GM06990 (cell line): ENCODE measurements around the gene ARHGAP22.

ENCODE experiments used
- DNase-seq: peaks from one replicate; pipeline ENCODE4 v3.0.0-alpha.2; 2011; ENCODE audit not compliant: insufficient read length; ENCODE audit errors: extremely low read depth
- H3K27me3 ChIP-seq: replicated peaks from 2 replicates; pipeline ENCODE4 v1.6.0; 2011; ENCODE audit warnings: low read length; ENCODE audit not compliant: control insufficient read depth, insufficient read depth
- H3K36me3 ChIP-seq: 2 replicates; pipeline ENCODE4 v1.5.1; 2011; ENCODE audit warnings: low read length; ENCODE audit not compliant: control insufficient read depth, insufficient read depth
- H3K4me3 ChIP-seq: replicated peaks from 2 replicates; pipeline ENCODE4 v1.5.1; 2011; ENCODE audit warnings: low read depth, mild to moderate bottlenecking, control low read depth, low read length
- CTCF ChIP-seq: IDR thresholded peaks from 2 replicates; pipeline ENCODE4 v1.5.1; 2011; ENCODE audit warnings: low read length, control low read depth, mild to moderate bottlenecking, inconsistent platforms; ENCODE audit not compliant: insufficient read depth, poor library complexity, severe bottlenecking

ARHGAP22 gene

DNA sequence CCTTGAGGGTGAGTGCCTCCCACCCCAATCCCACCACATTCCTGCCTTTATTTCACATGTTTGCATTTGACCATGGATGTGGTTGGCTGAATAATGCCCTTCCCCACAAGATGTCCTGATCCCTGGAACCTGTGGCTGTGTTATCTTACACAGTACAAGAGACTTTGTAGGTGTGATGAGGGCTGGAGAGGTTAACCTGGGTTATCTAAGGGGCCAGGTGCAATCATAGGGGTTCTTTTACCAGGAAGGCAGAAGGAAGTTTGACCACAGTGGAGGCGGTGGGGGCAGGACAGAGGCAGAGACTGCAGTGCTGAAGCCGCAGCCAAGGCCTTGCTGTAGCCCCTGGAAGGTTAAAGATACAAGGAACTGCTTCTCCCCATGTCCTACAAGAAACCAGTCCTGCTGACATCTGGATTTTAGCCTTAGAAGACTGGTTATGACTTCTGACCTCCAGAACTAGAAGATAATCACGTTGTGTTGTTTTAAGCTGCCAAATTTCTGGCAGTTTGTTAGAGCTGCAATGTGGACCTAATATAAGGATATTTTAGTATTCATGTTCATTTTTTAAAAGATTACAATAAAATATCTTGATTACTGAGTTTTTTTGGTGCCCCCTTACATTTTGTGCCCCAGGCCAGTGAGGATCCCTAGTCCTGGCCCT lies 136.6 kb downstream of the ARHGAP22 start:
- Histone ChIP-seq H3K4me3 (no peak overlapping the region), H3K36me3 (no peaks in the 10 kb centered on the region), H3K27me3 (no peaks in the 10 kb centered on the region)
- no peak for TF ChIP-seq CTCF
- no peak for DNase-seq

DNA sequence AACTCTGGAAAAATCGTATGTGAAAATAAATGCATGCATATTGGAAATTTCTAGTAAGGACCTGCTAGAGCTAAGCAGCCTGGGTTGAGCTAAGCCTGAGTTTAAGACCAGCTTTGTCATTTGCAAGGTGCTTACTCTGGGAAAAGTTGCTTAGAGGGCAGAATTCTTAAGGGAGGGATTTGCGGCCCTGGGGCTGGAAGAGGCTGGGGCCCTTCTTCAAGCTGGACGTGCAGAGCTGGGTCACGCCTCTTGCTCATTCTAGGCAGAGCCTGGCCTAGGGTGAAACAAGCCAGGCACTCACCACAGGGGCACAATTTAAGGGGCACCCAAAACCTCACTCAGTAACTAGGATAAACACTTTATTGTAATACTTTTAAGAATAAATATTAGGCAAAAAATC lies 137.2 kb downstream of the ARHGAP22 start:
- H3K36me3 ChIP-seq: no peaks in the 10 kb centered on the region
- H3K27me3 ChIP-seq: no peaks in the 10 kb centered on the region

GRCh38 chr10:48466611-48467240 lies 138.1 kb downstream of the ARHGAP22 start:
- H3K27me3 ChIP-seq: no peaks in the 10 kb centered on the region
- no peak for DNase-seq

More for the DNA sequence above, 137.2 kb downstream of the ARHGAP22 start:
- TF ChIP-seq CTCF: no peak
- no peak overlapping the region for H3K4me3 ChIP-seq
- DNase-seq: no peak

DNA sequence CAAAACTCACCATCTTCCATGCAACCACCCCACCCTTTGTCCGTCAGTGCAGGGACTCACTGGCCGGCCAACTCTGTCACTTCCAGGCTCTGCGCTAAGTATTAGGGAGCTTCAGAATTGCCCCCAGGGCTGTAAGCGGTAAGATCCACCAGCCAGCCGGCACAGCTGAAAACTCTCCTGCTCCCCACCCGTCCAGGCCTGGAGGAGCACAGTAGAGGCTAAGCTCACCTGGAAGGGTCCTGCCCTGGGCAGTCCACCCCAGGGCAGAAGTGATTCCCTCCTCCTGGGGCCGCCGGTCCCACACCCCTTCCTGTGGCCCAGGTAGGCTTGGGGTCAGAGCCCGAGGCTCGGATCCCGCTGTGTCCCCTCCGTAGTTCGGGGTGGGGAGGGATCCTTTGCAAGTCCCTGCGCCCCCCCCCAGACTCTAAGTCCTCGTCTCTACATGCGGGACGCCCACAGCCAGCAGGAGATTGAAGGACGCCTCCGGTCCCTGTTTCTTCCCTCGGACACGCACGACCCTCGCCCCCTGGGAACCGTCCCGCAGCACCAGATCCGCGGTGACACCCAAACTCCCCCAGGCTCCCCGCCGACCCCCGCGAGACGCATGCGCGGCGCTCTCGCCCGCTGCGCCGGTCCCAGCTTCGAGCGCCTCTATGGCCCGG lies 138.9 kb downstream of the ARHGAP22 start:
- Histone ChIP-seq H3K27me3 (no peaks in the 10 kb centered on the region), H3K4me3 (no peak overlapping the region), H3K36me3 (no peaks in the 10 kb centered on the region)
- DNase-seq: no peak
- no peak for TF ChIP-seq CTCF

More at GRCh38 chr10:48466611-48467240, 138.1 kb downstream of the ARHGAP22 start:
- H3K4me3 ChIP-seq: no peak overlapping the region
- no peaks in the 10 kb centered on the region for H3K36me3 ChIP-seq
- TF ChIP-seq CTCF: no peak

DNA sequence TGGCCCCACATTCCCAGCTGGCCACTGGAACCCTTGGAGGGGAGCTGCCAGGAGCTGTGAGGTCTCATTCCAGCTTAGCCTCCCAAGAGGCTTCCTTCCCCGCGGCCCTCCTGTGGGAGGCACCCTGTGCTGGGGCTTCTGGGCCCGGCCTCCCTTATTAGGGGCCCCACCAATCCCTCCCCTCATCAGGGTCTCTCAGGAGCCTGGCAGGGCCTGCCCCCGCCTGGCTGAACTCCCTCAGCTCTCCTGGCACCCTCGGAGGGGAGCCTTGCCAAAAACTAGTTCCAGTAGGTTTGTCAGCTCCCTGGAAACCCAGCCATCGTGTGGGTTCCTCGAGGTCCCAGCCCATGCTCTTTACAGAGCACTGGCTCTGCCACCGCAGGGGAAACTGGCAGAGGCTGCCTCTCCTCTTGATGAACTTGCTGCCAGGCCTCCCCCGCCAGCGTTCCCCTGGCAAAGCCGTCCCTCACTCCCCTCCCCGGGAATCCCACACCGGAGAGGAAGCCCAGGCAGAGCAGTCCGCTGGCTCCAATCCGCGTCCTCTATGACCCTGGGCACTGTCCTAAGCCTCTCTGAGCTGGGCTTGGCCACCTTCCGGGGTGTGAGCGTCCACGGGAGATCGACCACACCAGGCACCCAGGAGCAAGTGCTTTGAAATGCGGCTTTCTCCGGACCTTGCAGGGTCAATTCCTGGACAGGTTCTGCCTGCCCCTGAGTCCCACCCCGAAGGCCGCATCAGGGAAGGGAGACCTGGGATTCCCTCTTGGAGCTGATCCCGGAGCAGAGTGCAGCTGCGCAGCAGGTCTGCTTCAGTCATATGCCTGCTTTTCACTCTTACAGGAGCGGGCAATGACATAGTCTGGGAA lies 139.8 kb downstream of the ARHGAP22 start:
- H3K27me3 ChIP-seq: no peaks in the 10 kb centered on the region
- H3K4me3 ChIP-seq: no peak overlapping the region
- DNase-seq: no peak
- TF ChIP-seq CTCF: no peak
- no peaks in the 10 kb centered on the region for H3K36me3 ChIP-seq
